ENCODE data around the gene METTL25B.

- no peak for TF ChIP-seq CTCF (IDR thresholded peaks at IDR 0.05)
- no peak for TF ChIP-seq ZFX (IDR thresholded peaks at IDR 0.05; ENCODE audit: borderline replicate concordance)
These were observed 48.7 kb downstream of the METTL25B start for GRCh38 chr1:156776942-156777341.

Measured in 22Rv1 (cell line).